AG10803 (cell line): ENCODE data around the gene TESK1.
"Not testable (repeated sequence)": the region's sequence is repeated elsewhere in the genome, so short reads cannot be mapped to it uniquely, and the experiment has no call there.

Experiments used
- DNase-seq: peaks from one replicate; pipeline ENCODE4 v3.0.0; 2010; ENCODE audit warnings: low read depth
- H3K4me3 ChIP-seq: 2 replicates; pipeline ENCODE4 v1.5.1; 2011; ENCODE audit warnings: mild to moderate bottlenecking, low read length, control low read depth
- TF ChIP-seq, protein P1 (sequence below): conservative IDR thresholded peaks from 2 replicates; pipeline ENCODE4 v1.5.1; 2011; ENCODE audit warnings: mild to moderate bottlenecking, low read length, control low read depth, inconsistent platforms

Gene TESK1

DNA sequence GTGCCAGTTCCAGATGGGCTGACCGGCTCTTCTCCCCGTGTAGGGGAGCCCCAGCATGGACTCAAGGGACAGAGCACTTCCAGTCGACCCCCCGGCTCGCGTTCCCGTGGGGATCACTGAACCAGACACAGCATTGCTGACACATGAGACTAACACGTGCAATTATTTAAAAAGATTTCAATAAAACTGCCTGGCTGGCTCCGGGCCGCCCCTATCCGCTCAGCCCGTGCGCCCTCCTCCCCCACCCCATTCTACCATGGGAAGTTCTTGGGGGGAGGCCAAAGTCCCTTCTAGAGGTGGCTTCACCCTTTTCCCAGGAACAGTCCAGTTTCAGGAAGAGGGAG lies 4.7 kb downstream of the TESK1 start:
- DNase-seq, result no peak
- TF ChIP-seq, protein P1, sequence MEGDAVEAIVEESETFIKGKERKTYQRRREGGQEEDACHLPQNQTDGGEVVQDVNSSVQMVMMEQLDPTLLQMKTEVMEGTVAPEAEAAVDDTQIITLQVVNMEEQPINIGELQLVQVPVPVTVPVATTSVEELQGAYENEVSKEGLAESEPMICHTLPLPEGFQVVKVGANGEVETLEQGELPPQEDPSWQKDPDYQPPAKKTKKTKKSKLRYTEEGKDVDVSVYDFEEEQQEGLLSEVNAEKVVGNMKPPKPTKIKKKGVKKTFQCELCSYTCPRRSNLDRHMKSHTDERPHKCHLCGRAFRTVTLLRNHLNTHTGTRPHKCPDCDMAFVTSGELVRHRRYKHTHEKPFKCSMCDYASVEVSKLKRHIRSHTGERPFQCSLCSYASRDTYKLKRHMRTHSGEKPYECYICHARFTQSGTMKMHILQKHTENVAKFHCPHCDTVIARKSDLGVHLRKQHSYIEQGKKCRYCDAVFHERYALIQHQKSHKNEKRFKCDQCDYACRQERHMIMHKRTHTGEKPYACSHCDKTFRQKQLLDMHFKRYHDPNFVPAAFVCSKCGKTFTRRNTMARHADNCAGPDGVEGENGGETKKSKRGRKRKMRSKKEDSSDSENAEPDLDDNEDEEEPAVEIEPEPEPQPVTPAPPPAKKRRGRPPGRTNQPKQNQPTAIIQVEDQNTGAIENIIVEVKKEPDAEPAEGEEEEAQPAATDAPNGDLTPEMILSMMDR, result no peak

DNA sequence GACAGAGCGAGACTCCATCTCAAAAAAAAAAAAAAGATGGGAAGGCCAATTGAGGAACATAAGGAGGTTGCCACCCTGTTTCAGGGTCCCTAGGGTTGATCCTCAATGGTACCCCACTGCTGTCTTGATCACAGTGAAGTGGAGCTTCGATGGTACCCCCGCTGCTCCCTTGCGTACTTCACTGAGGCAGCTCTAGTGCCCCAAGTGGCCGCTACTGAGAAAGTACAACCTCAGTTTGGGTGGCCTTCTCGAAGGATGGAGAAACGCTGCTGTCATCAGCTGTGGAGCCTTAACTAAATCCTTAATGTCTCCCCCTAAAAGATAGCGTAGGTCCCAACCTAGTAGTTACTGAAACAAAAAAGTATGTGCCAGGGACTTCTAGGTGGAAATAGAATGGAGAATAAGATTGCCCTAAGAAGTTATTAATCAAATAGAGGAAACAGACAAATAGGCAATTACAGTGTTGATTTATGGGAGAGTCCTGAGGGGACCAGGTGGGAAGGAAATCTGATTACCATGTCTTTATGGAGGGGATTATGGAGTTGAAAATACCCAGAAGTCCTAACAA lies 6.3 kb downstream of the TESK1 start:
- no peak overlapping the region for H3K4me3 ChIP-seq
- TF ChIP-seq, protein P1, result peak; percentile 77
- peak; percentile 47 for DNase-seq

More for the DNA sequence above, 4.7 kb downstream of the TESK1 start:
- H3K4me3 ChIP-seq, result no peak overlapping the region

DNA sequence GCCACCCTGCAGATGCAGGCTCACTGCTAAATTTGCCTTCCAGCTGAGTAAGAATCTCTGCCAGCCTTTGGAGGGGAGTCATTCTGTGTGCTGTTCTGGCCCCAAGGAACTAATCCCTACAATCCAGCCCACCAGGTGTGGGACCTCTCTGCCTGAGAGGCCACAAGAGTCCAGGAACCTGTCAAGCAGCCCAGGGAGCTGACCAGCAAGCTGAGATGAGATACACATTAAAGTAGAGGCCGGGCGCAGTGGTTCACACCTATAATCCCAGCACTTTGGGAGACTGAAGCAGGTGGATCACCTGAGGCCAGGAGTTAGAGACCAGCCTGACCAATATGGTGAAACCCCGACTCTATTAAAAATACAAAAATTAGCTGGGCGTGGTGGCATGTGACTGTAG lies 7.0 kb downstream of the TESK1 start:
- not testable (repeated sequence) for H3K4me3 ChIP-seq, DNase-seq

DNA sequence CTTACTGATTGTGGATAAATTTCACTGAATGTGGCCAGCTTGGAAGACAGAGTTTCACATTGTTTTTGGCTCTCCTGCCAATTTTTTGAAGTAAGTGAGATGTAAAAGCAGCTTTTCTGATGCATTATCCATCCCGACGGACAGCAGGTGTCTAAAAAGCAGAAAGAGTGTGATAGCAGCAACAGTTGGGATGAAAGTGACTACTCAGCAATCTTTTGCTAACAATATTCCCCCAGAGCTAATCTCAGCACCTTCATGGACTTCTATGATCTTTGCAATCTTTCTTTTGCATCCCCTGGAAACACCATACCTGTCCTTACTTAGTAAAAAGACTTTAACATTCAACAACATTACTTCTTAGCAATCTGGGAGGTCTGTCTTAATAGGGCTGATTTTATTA lies 7.8 kb downstream of the TESK1 start:
- DNase-seq, result no peak
- H3K4me3 ChIP-seq, result no peak overlapping the region
- TF ChIP-seq, protein P1, result no peak

DNA sequence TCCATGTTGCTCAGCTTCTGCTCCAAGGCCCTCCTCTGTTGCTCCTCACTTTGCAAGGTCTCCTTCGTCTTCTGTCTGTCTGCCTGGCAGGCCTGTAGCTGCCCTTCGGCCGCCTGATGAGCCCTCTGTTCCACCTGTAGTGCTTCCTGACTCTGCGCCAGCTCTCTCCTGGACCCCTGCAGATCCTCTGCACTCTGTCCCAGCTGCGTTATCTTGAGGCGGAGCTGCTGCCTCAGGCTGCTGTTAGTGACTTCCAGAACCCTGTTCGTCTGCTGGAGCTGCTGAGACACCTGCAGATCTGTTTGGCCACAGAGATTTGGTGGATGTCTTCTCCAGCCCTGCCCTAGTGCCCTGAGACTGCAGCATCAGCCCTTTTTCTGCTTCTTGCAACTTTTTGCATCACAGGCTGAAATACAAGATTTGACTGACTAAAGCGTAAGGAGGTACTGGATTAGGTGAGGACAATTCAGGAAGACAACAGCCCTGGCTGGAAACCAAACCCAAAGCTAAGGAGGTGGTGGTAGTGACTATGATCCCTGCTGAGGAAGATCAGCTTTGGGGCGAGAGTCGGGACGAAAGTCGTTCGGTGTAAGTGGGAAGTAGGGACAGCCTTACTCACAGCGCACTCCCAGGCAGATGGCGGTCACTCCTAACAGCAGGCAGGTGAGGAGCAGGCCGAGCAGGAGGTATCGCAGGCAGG lies 11.1 kb downstream of the TESK1 start:
- TF ChIP-seq, protein P1, result no peak
- no peak for DNase-seq
- no peak overlapping the region for H3K4me3 ChIP-seq

DNA sequence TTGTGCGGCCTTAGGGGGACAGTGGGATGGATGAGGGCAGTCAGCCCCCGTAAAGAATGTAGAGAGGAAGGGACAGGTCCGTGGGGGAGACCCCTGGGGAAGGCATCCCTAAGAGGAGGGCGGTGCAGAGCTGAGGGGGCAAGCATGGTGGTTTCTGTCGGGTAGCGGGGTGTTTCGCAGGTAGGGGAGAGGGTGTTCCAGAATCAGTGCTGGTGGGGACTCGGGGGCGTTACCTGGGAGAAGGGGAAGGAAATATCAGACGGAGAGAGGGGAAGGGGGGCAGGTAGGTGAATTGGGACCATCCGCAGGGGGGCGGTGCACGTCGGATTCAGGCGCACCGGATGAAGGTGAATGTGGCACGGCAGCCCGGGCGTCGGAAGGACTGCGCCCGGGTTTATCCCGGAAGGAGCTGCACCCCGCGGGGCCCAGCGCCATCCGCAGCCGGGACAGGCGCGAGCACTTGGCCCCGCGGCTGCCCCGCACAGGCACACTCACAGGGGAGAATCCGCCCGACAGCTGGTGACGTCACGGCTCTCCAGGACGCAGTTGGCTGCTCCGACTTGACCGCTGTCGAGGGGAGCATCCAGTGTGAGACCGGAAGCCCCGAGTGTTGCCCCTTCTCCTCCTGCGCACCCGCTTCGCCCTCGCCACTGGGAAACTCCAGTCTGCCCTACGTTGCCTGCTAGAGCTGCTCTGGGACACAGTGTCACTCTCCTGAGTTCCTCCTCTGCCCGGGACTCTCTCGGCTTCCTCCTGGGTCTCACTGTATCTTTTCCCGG lies 11.8 kb downstream of the TESK1 start:
- TF ChIP-seq, protein P1, result no peak
- H3K4me3 ChIP-seq, result peak overlapping the region; percentile 48
- peak; percentile 50 for DNase-seq

DNA sequence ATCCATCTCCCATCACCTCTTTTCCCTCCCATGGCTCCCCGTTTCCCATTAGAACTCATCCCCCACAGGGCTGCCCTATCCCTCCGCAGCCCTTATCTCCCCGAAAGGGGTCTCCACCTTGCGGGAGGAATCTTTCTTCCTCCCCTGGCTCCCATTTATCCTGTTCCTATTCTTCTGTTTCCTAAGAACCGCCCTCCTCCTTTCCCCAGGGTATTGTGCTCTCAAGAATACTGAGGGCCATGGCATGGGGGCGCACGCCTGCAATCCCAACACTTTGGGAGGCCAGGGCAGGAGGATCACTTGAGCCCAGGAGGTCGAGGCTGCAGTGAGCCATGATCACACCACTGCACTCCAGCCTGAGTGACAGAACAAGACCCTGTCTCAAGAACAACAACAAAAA lies 12.5 kb downstream of the TESK1 start:
- DNase-seq, result no peak
- TF ChIP-seq, protein P1, result no peak
- no peak overlapping the region for H3K4me3 ChIP-seq
